GM18517 (cell line): ENCODE measurements around the gene GSPT1.
A peak's percentile ranks its signal among the peaks of the same experiment; 100 is the strongest.
"Not testable (repeated sequence)": the region's sequence is repeated elsewhere in the genome, so short reads cannot be mapped to it uniquely, and the experiment has no call there.

Experiments used
- ATAC-seq: cut with Tn5 transposase; IDR thresholded peaks from one replicate; pipeline ENCODE4 v1.9.1; 2021; ENCODE audit warnings: mild to moderate bottlenecking, moderate library complexity; ENCODE audit not compliant: unreplicated experiment

The GSPT1 gene

GRCh38 chr16:11862489-11862888, 53.3 kb downstream of the GSPT1 start:
- no peak for ATAC-seq

DNA sequence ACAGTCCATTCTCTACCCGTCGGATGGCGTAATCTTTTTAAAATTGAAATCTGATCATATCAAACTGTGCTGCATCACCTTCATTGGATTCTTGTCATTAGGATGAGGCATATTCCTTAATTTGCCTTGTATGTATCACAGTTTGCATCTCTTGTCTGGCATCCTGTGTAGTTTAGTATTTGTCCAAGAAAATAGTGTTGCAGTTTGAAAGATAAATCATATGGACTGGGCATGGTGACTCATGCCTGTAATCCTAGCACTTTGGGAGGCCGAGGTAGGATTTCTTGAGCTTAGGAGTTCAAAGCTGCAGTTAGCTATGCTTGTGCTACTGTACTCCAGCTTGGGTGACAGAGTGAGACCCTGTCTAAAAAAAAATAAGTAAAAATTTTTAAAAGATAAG, 58.6 kb downstream of the GSPT1 start:
- no peak for ATAC-seq

DNA sequence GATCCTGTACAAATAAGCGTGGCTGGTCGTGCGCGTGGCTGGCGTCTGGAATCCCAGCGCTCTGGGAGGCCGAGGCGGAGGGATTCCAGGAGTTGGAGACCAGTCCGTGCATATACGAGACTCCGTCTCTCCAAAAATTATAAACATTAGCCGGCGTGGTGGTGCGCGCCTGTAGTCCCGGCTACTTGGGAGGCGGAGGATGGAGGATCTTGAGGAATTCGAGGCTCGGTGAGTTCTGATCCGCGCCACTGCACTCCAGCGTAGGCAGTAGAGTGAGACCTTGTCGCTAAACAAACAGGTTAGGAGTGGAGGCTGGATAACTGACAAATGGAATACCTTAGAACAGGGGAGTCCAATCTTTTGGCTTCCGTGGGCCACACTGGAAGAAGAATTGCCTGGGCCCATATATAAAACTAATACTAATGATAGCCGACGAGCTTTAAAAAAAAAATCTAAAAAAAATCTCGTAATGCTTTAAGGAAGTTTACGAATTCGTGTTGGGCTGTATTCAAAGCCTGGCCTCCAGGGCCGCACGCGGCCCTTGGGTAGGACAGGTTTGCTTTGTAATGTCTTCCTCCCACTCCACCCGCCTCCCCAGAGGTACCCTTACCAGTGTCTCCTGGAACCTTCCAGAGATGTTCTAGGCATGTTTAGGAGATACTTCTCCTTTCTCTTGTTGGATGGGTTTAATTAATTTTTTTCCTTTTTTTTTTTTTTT, 63.5 kb downstream of the GSPT1 start:
- ATAC-seq: no peak

- peak; percentile 67 for ATAC-seq
These were observed 64.3 kb downstream of the GSPT1 start, which contains the start of gene RSL1D1 for GRCh38 chr16:11851294-11852091. TSS of gene RSL1D1 (minus strand) at chr16:11851542. CDS start at chr16:11851512, 30 bp downstream.

DNA sequence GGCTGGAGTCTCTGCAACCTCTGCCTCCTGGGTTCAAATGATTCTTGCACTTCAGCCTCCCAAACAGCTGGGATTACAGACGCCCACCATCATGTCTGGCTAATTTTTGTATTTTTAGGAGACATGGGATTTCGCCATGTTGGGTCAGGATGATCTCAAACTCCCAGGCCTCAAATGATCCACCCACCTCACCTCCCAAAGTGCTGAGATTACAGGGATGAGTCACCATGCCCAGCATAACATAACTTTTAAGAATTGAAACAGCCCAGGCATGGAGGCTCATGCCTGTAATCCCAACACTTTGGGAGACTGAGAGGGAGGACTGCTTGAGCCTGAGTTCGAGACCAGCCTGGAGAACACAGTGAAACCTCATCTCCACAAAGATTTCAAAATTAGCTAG, 66.9 kb downstream of the GSPT1 start:
- ATAC-seq: no peak

GRCh38 chr16:11844499-11844898, 71.3 kb downstream of the GSPT1 start:
- ATAC-seq: no peak

GRCh38 chr16:11843861-11844260, 71.9 kb downstream of the GSPT1 start:
- ATAC-seq: no peak

GRCh38 chr16:11843206-11843605, 72.5 kb downstream of the GSPT1 start:
- no peak for ATAC-seq

GRCh38 chr16:11841026-11841425, 74.7 kb downstream of the GSPT1 start:
- ATAC-seq: no peak

- ATAC-seq: no peak
These were observed 79.0 kb downstream of the GSPT1 start for GRCh38 chr16:11836650-11837244.

DNA sequence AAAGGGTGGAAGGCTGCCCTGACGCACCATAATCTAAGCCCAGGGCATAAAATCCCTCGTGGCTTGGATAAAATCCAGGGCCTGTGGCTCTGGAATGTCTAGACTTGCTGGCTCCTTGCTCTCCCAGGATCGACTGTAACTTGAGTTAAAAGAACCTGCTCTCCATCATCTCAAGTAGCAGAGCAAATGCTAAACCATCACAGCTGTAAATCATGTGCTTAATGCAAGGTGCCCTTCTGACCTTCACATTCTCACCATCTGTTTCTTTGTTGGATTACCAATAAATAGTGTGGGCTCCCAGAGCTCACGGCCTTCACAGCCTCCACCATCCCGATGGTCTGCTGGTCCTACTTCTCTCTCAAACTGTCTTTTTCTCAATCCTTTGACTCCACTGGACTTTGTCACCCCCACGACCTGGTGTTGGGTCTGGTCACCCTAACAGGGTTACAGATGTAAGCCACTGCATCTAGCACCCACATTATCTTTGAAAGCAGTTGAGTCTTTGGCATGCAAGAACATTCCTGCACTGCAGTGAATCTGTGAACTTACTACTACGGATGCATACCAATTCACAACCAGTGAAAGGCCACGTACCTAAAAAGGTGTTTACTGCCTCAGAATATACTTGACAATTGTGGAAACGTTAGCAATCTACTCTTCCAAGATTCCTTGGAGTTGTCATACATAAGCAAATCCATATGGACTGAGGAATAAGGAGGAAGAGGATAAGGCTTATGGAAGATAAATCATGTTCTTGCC, 79.7 kb downstream of the GSPT1 start:
- ATAC-seq: no peak

DNA sequence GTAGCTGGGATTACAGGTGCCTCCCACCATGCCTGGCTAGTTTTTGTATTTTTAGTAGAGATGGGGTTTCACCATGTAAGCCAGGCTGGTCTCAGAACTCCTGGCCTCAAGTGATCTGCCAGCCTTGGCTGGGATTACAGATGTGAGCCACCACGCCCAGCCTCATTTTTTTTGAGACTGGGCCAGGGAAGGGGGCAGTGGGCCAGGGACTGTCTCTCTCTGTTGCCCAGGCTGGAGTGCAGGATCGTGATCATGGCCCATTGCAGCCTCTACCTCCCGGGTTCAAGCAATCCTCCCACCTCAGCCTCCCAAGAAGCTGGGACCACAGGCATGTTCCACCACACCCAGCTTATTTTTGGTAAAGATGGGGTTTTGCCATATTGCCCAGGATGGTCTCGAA, 80.4 kb downstream of the GSPT1 start:
- ATAC-seq: no peak

DNA sequence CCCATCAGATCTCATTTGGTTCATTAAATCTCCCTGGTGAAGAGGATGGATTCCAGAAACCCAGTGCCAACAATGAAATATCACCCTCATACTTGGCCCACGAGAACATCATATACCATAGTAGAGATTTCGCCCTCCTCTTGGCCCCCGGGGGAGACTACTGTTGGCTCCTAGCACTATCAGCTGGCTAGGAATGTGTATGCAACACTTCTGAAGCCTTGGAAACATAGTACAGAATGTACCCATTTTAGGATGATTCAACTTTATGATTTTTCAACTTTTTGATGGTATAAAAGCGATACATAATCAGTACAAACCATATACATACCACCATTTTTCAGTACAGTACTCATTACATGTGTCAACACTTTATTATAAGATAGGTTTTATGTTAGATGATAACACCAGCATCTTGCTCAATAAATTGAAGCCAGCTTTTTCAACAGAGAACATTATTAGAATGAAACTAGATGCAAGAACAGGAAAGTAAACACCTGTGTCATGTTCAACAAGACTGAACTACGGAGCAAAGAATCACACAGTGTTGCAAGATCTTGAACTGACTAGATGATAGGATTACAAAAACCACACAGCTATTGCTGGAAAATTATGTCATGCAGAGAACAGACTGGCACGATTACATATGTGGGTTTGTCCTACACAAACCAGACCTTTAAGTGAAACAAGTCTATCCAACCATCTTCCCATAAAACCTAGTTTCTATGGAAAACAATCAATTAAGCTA, 81.6 kb downstream of the GSPT1 start:
- no peak for ATAC-seq

DNA sequence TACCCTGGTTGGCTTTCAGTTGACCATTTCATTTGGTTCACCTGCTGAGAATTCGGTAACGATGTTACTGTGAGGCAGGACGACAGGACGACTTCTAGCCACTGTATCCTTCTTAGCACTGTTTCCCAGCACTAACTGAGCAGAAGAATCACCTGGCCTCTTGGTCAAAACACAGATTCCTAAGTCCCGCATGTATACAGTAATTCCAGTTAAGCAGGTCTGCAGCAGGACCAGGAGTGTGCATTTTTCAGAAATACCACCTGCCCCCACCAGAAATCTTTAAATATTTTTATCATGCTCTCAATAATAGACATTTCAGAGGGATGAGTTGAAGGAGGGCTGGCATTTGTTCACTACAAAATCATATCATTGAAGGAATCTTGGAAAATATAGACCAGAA, 87.1 kb downstream of the GSPT1 start:
- no peak for ATAC-seq

DNA sequence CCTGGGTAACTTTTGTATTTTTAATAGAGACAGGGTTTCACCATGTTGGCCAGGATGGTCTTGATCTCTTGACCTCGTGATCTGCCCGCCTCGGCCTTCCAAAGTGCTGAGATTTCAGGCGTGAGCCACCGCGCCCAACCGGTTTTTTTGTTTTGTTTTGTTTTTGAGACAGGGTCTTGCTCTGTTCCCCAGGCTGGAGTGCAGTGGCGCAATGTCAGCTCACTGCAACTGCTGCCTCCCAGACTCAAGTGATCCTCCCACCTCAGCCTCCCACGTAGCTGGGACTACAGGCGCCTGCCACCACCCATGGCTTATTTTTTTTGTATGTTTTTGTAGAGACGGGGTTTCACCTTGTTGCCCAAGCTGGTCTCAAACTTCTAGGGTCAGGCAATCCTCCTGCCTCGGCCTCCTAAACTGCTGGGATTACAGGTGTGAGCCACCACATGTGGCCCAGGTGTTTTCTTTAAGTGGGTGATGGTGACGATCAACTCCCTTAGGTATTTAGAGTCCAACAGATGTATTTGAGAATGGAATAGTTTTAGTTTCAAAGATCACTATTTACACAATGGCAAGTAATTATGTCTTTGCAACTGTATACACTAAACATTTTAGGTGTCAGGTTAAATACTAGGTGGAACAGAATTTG, 90.1 kb downstream of the GSPT1 start:
- ATAC-seq: not testable (repeated sequence)

GRCh38 chr16:11824362-11824761, 91.4 kb downstream of the GSPT1 start:
- ATAC-seq: no peak

DNA sequence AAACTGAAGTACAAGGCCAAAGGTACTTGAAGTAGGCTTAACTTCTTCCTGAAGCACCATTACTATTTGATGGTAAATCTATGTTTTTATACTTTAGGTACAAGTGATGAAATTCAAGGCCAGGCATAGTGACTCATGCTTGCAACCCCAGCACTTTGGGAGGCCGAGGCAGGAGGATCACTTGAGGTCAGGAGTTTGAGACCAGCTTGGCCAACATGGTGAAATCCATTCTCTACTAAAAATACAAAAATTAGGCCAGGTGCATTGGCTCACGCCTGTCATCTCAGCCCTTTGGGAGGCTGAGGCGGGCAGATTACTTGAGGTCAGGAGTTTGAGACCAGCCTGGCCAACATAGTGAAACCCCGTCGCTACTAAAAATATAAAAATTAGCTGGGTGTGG, 92.1 kb downstream of the GSPT1 start:
- ATAC-seq: not testable (repeated sequence)

GRCh38 chr16:11819798-11820197, 96.0 kb downstream of the GSPT1 start:
- no peak for ATAC-seq

GRCh38 chr16:11818970-11819369, 96.8 kb downstream of the GSPT1 start:
- not testable (repeated sequence) for ATAC-seq
